H1 (cell line): Measurements from ENCODE around the gene PRKAR1B. TPM values are rescaled to one million over a fixed set of nuclear protein-coding genes. Genes with fewer than 3 reads are reported as not detected.

ENCODE experiments used
- CTCF ChIP-seq, 3 experiments: IDR thresholded peaks; 1 replicate in 2 of 3; 2 replicates in 1 of 3; pipeline versions ENCODE4 v1.5.1 to v1.6.1; 2011; ENCODE audit warnings: low read length in 3 of 3, mild to moderate bottlenecking in 3 of 3, inconsistent platforms in 2 of 3, low read depth in 1 of 3, moderate library complexity in 1 of 3; ENCODE audit not compliant: insufficient read depth in 1 of 3; ENCODE audit errors: control extremely low read depth in 1 of 3
- EGR1 ChIP-seq: IDR thresholded peaks from 2 replicates; pipeline ENCODE4 v1.6.1; 2011; ENCODE audit warnings: low read depth, low read length, borderline replicate concordance
- KDM4A ChIP-seq: IDR thresholded peaks from one replicate; pipeline ENCODE4 v1.7.1; 2012; ENCODE audit warnings: low read depth, mild to moderate bottlenecking, moderate library complexity, low read length, inconsistent platforms; ENCODE audit not compliant: severe bottlenecking
- RNF2 ChIP-seq: fragments of 200-900, 300-1000 bp; sonication (generic); IDR thresholded peaks from 2 replicates; pipeline ENCODE4 v1.7.1; 2016; ENCODE audit warnings: borderline replicate concordance, low read depth, mild to moderate bottlenecking, antibody characterized with exemption, low read length; ENCODE audit not compliant: poor library complexity, severe bottlenecking; ENCODE audit errors: missing control alignments
- TAF1 ChIP-seq: IDR thresholded peaks from 2 replicates; pipeline ENCODE4 v1.6.1; 2011; ENCODE audit warnings: mild to moderate bottlenecking, low read depth, low read length
- TBP ChIP-seq: IDR thresholded peaks from 2 replicates; pipeline ENCODE4 v1.6.1; 2011; ENCODE audit warnings: low read depth, low read length, improper control_type of control experiment
- polyA plus RNA-seq, 7 experiments: library from polyadenylated mRNA; depleted of rRNA in 3 of 7; stranded (reverse) in 5 of 7; unstranded in 2 of 7; fragments of >200 nt in 5 of 7; fragments of 200-250 nt in 2 of 7; gene quantifications; 1 replicate in 5 of 7; 2 replicates in 1 of 7; 4 replicates in 1 of 7; pipeline versions ENCODE4 v1.2.1 to v1.2.3, GENCODE V29; 2011 to 2013; ENCODE audit warnings: missing spikeins in 2 of 7, mixed read lengths in 2 of 7
- total RNA-seq: library from RNA; stranded (reverse); fragmentation: NEBNext Ultra II Directional; extraction: Animal tissue kit (Norgen Biotek cat#: 25700); gene quantifications from 2 replicates; pipeline ENCODE4 v1.2.1, GENCODE V29; 2021

Gene PRKAR1B
- total and polyA plus RNA-seq, 2 of the 8 experiments (the other 6 are each of a cell fraction or from before 2014, with no cell fraction given), result 12.3 to 55.7 TPM

DNA sequence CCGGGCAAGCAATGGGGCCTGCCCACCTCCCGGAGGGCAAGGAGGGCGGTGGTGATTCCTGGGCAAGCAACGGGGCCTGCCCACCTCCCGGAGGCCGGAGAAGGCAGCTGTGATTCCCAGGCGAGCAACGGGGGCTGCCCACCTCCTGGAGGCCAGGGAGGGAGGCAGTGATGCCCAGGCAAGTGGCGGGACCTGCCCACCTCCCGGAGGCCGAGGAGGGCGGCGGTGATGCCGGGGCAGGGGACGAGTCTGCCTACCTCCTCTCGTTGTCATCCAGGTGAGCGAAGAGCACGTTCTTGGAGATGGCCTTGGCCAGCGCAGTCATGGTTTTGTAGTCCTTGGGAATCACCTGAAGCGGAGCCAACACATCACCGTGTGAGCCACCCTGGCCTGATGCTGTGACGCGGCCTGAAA is 50.1 kb downstream of the PRKAR1B start (continued):
- TF ChIP-seq EGR1, result no peak
- TF ChIP-seq CTCF (IDR thresholded peaks at IDR 0.05; ENCODE audit: control extremely low read depth in 1 of 3, insufficient read depth in 1 of 3, low read depth in 1 of 3, low read length in 3 of 3), result no peak
- TF ChIP-seq RNF2, result no peak
- no peak for TF ChIP-seq TBP
- no peak for TF ChIP-seq KDM4A
- no peak for TF ChIP-seq TAF1
